Measurements from ENCODE around the gene CAPNS1. TPM values are rescaled to one million over a fixed set of nuclear protein-coding genes. Genes with fewer than 3 reads are reported as not detected.

CAPNS1 gene
- total RNA-seq, 1 experiment from 2014 or later, result 121 TPM

- Histone ChIP-seq H3K27me3 (ENCODE audit: low read length) (no peaks in the 10 kb centered on the region), H3K9me3 (ENCODE audit: low read length) (no peaks in the 10 kb centered on the region), H3K79me2 (ENCODE audit: low read length) (no peaks in the 10 kb centered on the region), H3K27ac (ENCODE audit: low read length) (no peak overlapping the region), H2AFZ (ENCODE audit: low read length) (no peak overlapping the region), H3K4me3 (ENCODE audit: low read length) (no peak overlapping the region), H3K4me1 (ENCODE audit: low read length) (peaks cover 7% of the 10 kb centered on the region), H4K20me1 (ENCODE audit: insufficient read depth, low read depth, low read length) (no peaks in the 10 kb centered on the region), H3K9me2 (replicated peaks; ENCODE audit: insufficient read depth, low read length) (no peaks in the 10 kb centered on the region), H3K4me2 (ENCODE audit: low read depth, low read length, poor library complexity, severe bottlenecking) (no peak overlapping the region), H3K36me3 (ENCODE audit: insufficient read depth, low read length) (no peaks in the 10 kb centered on the region), H3K9ac (ENCODE audit: low read length) (no peak overlapping the region)
- DNase-seq, result peak; percentile 52
These were observed 56.4 kb downstream of the CAPNS1 start for GRCh38 chr19:36196249-36196648.

GRCh38 chr19:36198119-36198518 is 58.3 kb downstream of the CAPNS1 start:
- H3K4me3 ChIP-seq (ENCODE audit: low read length), result no peak overlapping the region
- H3K79me2 ChIP-seq (ENCODE audit: low read length), result no peaks in the 10 kb centered on the region
- H3K4me1 ChIP-seq (ENCODE audit: low read length), result peaks cover 7% of the 10 kb centered on the region
- H3K9ac ChIP-seq (ENCODE audit: low read length), result no peak overlapping the region
- no peak overlapping the region for H3K27ac ChIP-seq (ENCODE audit: low read length)
- no peak overlapping the region for H2AFZ ChIP-seq (ENCODE audit: low read length)
- H3K27me3 ChIP-seq (ENCODE audit: low read length), result no peaks in the 10 kb centered on the region
- no peaks in the 10 kb centered on the region for H3K9me3 ChIP-seq (ENCODE audit: low read length)
- H4K20me1 ChIP-seq (ENCODE audit: insufficient read depth, low read depth, low read length), result no peaks in the 10 kb centered on the region
- no peak for DNase-seq
- H3K36me3 ChIP-seq (ENCODE audit: insufficient read depth, low read length), result no peaks in the 10 kb centered on the region
- no peak overlapping the region for H3K4me2 ChIP-seq (ENCODE audit: low read depth, low read length, poor library complexity, severe bottlenecking)
- H3K9me2 ChIP-seq (replicated peaks; ENCODE audit: insufficient read depth, low read length), result no peaks in the 10 kb centered on the region

Other genes starting within 250 kb of the CAPNS1 start
- gene NFKBID, start 239.5 kb upstream of the CAPNS1 start, total RNA-seq (2014; rRNA removed; shearing (Covaris generic); ENCODE audit: low replicate concordance), result 7.2 and 17.1 TPM in 2 replicates
- 12.2 and 18.8 TPM in 2 replicates for gene HCST, start 237.5 kb upstream of the CAPNS1 start, total RNA-seq (2014; rRNA removed; shearing (Covaris generic); ENCODE audit: low replicate concordance)
- not detected in 2 replicates for gene TYROBP, start 231.8 kb upstream of the CAPNS1 start, total RNA-seq (2014; rRNA removed; shearing (Covaris generic); ENCODE audit: low replicate concordance)
- gene LRFN3, start 203.7 kb upstream of the CAPNS1 start, total RNA-seq (2014; rRNA removed; shearing (Covaris generic); ENCODE audit: low replicate concordance), result 3.7 and 3.8 TPM in 2 replicates
- 23.4 and 71.2 TPM in 2 replicates for gene SDHAF1, start 144.9 kb upstream of the CAPNS1 start, total RNA-seq (2014; rRNA removed; shearing (Covaris generic); ENCODE audit: low replicate concordance)
- gene SYNE4, start 131.3 kb upstream of the CAPNS1 start, total RNA-seq (2014; rRNA removed; shearing (Covaris generic); ENCODE audit: low replicate concordance), result 1.2 and 1.8 TPM in 2 replicates
- gene ALKBH6, start 125.9 kb upstream of the CAPNS1 start, total RNA-seq (2014; rRNA removed; shearing (Covaris generic); ENCODE audit: low replicate concordance), result 11.1 and 48.4 TPM in 2 replicates
- 0.72 and 1.2 TPM in 2 replicates for gene CLIP3, start 107.2 kb upstream of the CAPNS1 start, total RNA-seq (2014; rRNA removed; shearing (Covaris generic); ENCODE audit: low replicate concordance)
- gene THAP8, start 85.8 kb upstream of the CAPNS1 start, total RNA-seq (2014; rRNA removed; shearing (Covaris generic); ENCODE audit: low replicate concordance), result 3.6 and 8.9 TPM in 2 replicates
- gene WDR62, start 85.2 kb upstream of the CAPNS1 start, total RNA-seq (2014; rRNA removed; shearing (Covaris generic); ENCODE audit: low replicate concordance), result 9.4 and 10.9 TPM in 2 replicates
- 1.6 and 3.1 TPM in 2 replicates for gene OVOL3, start 28.9 kb upstream of the CAPNS1 start, total RNA-seq (2014; rRNA removed; shearing (Covaris generic); ENCODE audit: low replicate concordance)
- 175 and 322 TPM in 2 replicates for gene POLR2I, start 25.2 kb upstream of the CAPNS1 start, total RNA-seq (2014; rRNA removed; shearing (Covaris generic); ENCODE audit: low replicate concordance)
- 200 and 242 TPM in 2 replicates for gene TBCB, start 24.6 kb upstream of the CAPNS1 start, total RNA-seq (2014; rRNA removed; shearing (Covaris generic); ENCODE audit: low replicate concordance)
- not detected in 2 replicates for gene COX7A1, start 12.4 kb downstream of the CAPNS1 start, total RNA-seq (2014; rRNA removed; shearing (Covaris generic); ENCODE audit: low replicate concordance)
- 1.4 and 5.7 TPM in 2 replicates for gene ZNF565, start 74.6 kb downstream of the CAPNS1 start, total RNA-seq (2014; rRNA removed; shearing (Covaris generic); ENCODE audit: low replicate concordance)
- gene ZNF146, start 75.0 kb downstream of the CAPNS1 start, total RNA-seq (2014; rRNA removed; shearing (Covaris generic); ENCODE audit: low replicate concordance), result 83.1 and 108 TPM in 2 replicates
- gene ZFP14, start 239.1 kb downstream of the CAPNS1 start, total RNA-seq (2014; rRNA removed; shearing (Covaris generic); ENCODE audit: low replicate concordance), result 8.1 and 8.4 TPM in 2 replicates

Data from Karpas-422 (cell line).